ENCODE data around the gene TRAF3.

The TRAF3 gene

DNA sequence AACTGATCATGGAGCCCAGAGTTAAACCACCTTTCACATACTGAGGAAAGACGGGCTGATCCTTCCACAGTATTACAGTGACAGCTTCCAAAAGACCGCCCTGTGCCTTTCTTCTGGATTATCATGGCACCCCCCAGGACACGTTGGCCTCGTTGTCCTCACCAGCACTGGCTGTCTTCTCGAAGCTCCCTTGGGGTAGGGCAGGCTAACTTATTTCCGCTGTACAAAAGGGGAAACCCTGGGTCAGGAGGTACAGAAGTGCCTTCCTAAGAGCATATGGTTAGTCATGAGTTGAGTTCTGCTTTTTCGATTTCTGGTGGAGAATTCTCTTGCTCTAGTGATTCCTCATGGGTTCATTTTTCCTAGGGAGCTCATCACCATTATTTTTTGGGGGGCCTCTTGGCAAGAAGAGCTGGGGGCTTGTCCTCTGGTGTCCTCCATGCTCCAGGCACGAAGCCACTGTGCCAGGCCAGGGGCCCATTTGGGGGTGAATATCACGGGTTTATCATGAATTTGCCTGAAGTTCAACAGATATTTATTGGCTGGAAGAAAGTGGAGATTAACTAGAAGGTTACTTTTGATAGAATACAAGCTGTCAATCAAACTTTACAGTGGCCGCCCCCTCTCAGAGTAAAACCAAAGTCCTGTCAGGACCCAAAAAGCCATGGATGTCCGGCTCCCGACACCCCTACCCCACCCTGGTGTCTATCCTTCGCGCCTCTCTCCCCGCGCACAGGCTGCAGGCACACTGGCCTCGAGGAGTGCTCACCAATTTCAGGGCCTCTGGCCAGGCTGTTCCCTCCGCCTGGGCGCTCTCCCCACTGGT, 8.8 kb upstream of the TRAF3 start:
- H3K36me3 ChIP-seq (ENCODE audit: insufficient read depth, insufficient read length, low read length) = no peaks in the 10 kb centered on the region
- no peak for DNase-seq (ENCODE audit: low read depth, low spot score)
- peaks cover 3% of the 10 kb centered on the region for H3K4me1 ChIP-seq (ENCODE audit: insufficient read depth, insufficient read length)
- H3K27me3 ChIP-seq (ENCODE audit: insufficient read depth, insufficient read length) = no peaks in the 10 kb centered on the region
- H3K9ac ChIP-seq (ENCODE audit: insufficient read length, low read depth) = no peak overlapping the region
- TF ChIP-seq ZNF274 (IDR thresholded peaks at IDR 0.05; ENCODE audit: low read depth, low read length) (no peak), SUZ12 (IDR thresholded peaks at IDR 0.05; ENCODE audit: extremely low read depth, insufficient read depth, insufficient read length) (no peak), YY1 (IDR thresholded peaks at IDR 0.05; ENCODE audit: insufficient read depth, insufficient read length) (no peak)
- H3K4me3 ChIP-seq (ENCODE audit: insufficient read length, low read depth) = no peak overlapping the region
- no peaks in the 10 kb centered on the region for H3K9me3 ChIP-seq (ENCODE audit: insufficient read depth, low read length)

DNA sequence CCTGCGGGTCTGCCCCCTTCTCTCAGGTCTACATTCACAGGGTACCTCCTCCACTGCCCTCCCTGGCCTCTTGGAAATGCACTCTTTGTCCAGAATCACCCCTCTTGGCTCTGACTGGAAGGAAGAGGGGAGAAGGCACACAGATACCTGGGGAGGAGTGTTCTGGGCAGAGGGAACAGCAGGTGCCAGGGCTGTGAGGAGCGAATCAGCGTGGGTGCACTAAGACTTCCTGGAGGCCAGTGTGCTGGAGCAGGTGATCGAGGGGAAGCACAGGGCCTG, 8.3 kb upstream of the TRAF3 start:
- H3K36me3 ChIP-seq (ENCODE audit: insufficient read depth, insufficient read length, low read length) = no peaks in the 10 kb centered on the region
- no peak for DNase-seq (ENCODE audit: low read depth, low spot score)
- H3K4me1 ChIP-seq (ENCODE audit: insufficient read depth, insufficient read length) = peaks cover 3% of the 10 kb centered on the region
- no peak overlapping the region for H3K9ac ChIP-seq (ENCODE audit: insufficient read length, low read depth)
- TF ChIP-seq ZNF274 (IDR thresholded peaks at IDR 0.05; ENCODE audit: low read depth, low read length) (no peak), YY1 (IDR thresholded peaks at IDR 0.05; ENCODE audit: insufficient read depth, insufficient read length) (no peak), SUZ12 (IDR thresholded peaks at IDR 0.05; ENCODE audit: extremely low read depth, insufficient read depth, insufficient read length) (no peak)
- H3K9me3 ChIP-seq (ENCODE audit: insufficient read depth, low read length) = no peaks in the 10 kb centered on the region
- H3K4me3 ChIP-seq (ENCODE audit: insufficient read length, low read depth) = no peak overlapping the region
- H3K27me3 ChIP-seq (ENCODE audit: insufficient read depth, insufficient read length) = no peaks in the 10 kb centered on the region

DNA sequence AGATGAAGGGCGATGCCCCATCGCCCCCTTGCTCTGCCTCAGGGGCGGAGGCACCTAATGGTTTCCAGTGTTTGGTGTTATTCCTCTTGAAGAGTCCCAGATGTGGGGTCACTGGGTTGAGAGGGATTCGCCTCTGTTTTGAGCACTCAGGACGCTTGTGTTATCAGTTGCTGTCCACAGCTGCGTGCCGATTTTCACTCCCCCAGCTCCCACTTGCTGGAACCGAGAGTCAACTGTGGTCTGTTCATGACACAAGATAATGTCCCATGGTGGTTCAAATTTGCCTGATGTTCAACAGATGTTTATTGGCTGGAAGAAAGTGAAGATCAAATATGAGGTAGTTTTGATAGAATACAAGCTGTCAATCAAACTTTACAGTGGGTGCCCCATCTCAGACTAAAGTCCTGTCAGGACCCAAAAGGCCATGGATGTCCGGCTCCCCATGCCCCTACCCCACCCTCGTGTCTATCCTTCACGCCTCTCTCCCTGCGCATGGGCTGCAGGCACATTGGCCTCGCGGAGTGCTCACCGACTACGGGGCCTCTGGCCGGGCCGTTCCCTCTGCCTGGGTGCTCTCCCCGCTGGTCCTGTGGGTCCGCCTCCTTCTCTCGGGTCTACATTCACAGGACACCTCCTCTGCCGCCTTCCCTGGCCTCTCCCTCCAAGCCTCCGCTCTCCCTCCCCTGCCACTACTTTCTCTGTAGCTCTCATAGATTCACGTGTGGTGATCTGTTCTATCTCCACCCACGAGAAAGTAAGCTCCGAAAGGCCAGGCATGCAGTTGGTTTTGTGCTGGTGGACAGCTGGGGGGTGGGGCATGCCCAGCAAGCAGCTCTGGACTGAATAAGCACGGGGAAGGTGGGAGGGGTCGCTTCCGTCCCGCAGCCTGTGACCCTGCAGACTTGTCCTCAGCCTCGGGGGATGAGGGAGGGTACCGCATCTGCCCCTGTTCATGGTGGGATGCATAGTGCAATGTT, 6.8 kb upstream of the TRAF3 start:
- H3K27me3 ChIP-seq (ENCODE audit: insufficient read depth, insufficient read length) = no peaks in the 10 kb centered on the region
- TF ChIP-seq ZNF274 (IDR thresholded peaks at IDR 0.05; ENCODE audit: low read depth, low read length) (no peak), YY1 (IDR thresholded peaks at IDR 0.05; ENCODE audit: insufficient read depth, insufficient read length) (no peak), SUZ12 (IDR thresholded peaks at IDR 0.05; ENCODE audit: extremely low read depth, insufficient read depth, insufficient read length) (no peak)
- H3K9me3 ChIP-seq (ENCODE audit: insufficient read depth, low read length) = no peaks in the 10 kb centered on the region
- no peak overlapping the region for H3K9ac ChIP-seq (ENCODE audit: insufficient read length, low read depth)
- H3K4me1 ChIP-seq (ENCODE audit: insufficient read depth, insufficient read length) = peaks cover 7% of the 10 kb centered on the region
- H3K4me3 ChIP-seq (ENCODE audit: insufficient read length, low read depth) = no peak overlapping the region
- no peaks in the 10 kb centered on the region for H3K36me3 ChIP-seq (ENCODE audit: insufficient read depth, insufficient read length, low read length)
- no peak for DNase-seq (ENCODE audit: low read depth, low spot score)

DNA sequence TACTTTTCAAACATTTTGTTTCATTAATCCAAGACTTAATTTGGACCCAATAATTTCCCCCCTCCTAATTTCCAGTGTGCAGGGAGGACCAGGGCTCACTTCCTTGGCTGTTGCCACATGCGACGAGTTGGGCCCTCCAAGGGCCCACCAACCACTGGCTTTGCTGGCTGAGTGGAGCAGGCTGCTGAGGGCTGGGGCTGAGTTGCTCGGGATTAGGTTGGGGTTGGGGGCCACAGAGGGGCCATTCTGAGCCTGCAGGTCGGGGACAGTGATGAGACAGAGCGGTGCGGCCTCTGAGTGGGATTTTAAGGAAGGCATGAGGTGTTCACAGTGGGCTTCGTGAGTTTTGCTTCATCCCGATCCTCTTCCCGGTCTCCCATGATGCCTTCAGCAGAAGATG, 6.1 kb upstream of the TRAF3 start:
- no peak overlapping the region for H3K9ac ChIP-seq (ENCODE audit: insufficient read length, low read depth)
- TF ChIP-seq SUZ12 (IDR thresholded peaks at IDR 0.05; ENCODE audit: extremely low read depth, insufficient read depth, insufficient read length) = no peak
- TF ChIP-seq YY1 (IDR thresholded peaks at IDR 0.05; ENCODE audit: insufficient read depth, insufficient read length) = no peak
- TF ChIP-seq ZNF274 (IDR thresholded peaks at IDR 0.05; ENCODE audit: low read depth, low read length) = no peak
- no peaks in the 10 kb centered on the region for H3K27me3 ChIP-seq (ENCODE audit: insufficient read depth, insufficient read length)
- H3K4me1 ChIP-seq (ENCODE audit: insufficient read depth, insufficient read length) = peaks cover 7% of the 10 kb centered on the region
- no peak for DNase-seq (ENCODE audit: low read depth, low spot score)
- H3K4me3 ChIP-seq (ENCODE audit: insufficient read length, low read depth) = no peak overlapping the region
- H3K9me3 ChIP-seq (ENCODE audit: insufficient read depth, low read length) = no peaks in the 10 kb centered on the region
- no peaks in the 10 kb centered on the region for H3K36me3 ChIP-seq (ENCODE audit: insufficient read depth, insufficient read length, low read length)

DNA sequence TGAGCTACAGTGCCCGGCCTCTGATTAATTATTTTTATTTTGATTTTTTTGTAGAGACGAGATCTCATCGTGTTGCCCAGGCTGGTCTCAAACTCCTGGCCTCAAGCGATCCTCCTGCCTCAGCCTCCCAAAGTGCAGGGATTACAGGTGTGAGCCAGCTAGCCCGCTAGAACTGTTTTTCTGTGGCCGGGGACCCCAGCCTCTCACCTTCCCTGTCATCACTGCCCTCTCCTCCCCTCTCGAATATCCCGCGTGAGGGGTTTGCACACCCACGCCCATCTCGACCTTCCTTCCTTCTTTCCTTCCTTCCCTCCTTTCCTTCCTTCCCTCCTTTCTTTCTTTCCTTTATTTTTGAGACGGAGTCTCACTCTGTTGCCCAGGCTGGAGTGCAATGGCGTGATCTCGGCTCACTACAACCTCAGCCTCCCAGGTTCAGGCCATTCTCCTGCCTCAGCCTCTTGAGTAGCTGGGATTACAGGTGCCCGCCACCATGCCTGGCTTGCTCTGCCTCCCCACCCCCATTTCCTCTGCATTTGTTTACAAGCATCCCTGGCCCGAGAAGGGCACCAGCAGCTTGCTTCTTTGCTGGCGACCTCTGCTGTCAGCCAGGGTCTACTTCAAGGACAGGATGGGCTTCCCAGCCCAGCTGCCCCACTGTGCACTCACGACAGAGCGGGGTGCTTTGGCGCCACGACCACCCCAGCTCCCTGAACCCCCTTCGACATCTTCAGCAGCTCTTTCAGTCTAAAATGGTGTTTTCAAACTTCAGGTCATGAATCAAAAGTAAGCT, 4.3 kb upstream of the TRAF3 start:
- peaks cover 12% of the 10 kb centered on the region for H3K4me1 ChIP-seq (ENCODE audit: insufficient read depth, insufficient read length)
- TF ChIP-seq ZNF274 (IDR thresholded peaks at IDR 0.05; ENCODE audit: low read depth, low read length) = no peak
- no peak for TF ChIP-seq SUZ12 (IDR thresholded peaks at IDR 0.05; ENCODE audit: extremely low read depth, insufficient read depth, insufficient read length)
- TF ChIP-seq YY1 (IDR thresholded peaks at IDR 0.05; ENCODE audit: insufficient read depth, insufficient read length) = no peak
- H3K4me3 ChIP-seq (ENCODE audit: insufficient read length, low read depth) = no peak overlapping the region
- no peaks in the 10 kb centered on the region for H3K27me3 ChIP-seq (ENCODE audit: insufficient read depth, insufficient read length)
- peak; percentile 38 for DNase-seq (ENCODE audit: low read depth, low spot score)
- no peaks in the 10 kb centered on the region for H3K9me3 ChIP-seq (ENCODE audit: insufficient read depth, low read length)
- no peaks in the 10 kb centered on the region for H3K36me3 ChIP-seq (ENCODE audit: insufficient read depth, insufficient read length, low read length)
- H3K9ac ChIP-seq (ENCODE audit: insufficient read length, low read depth) = no peak overlapping the region

DNA sequence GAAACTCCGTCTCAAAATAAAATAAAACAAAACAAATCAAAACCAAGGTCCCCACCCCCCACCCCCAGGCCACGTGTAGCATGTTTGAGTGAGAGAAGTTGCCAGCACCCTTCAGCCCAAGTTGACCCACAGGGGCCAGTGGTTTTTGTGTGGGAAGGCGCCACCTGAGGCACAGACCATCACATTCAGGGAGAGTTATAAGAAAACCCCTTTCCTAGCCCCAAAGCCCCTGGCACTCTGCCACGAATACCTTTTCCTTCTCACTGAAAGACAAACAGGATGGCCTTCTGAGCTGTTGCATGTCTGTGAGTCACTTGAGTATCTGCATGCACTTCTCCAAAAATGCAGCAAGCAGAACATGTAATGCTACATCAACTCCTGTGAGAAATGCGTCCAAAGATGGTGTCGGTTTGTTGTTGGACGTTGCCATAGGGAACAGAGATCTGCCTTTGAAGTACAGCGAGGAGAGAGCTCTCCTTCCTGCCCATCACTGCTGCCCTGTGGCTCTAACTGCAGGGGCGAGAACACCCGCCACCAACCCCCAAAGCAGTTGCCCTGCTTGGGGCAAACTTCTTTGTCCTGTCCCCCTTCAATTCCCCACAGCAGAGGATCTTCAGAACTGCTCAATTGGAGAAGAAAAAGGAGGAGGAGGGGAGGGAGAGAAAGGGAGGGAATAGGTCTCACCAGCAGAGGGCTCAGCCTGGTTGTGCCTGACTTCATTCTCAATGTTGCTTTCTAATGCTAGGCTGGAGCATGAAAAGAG, 2.7 kb upstream of the TRAF3 start:
- H3K9me3 ChIP-seq (ENCODE audit: insufficient read depth, low read length) = no peaks in the 10 kb centered on the region
- peak; percentile 42 for DNase-seq (ENCODE audit: low read depth, low spot score)
- no peak overlapping the region for H3K4me3 ChIP-seq (ENCODE audit: insufficient read length, low read depth)
- TF ChIP-seq ZNF274 (IDR thresholded peaks at IDR 0.05; ENCODE audit: low read depth, low read length) (no peak), SUZ12 (IDR thresholded peaks at IDR 0.05; ENCODE audit: extremely low read depth, insufficient read depth, insufficient read length) (no peak), YY1 (IDR thresholded peaks at IDR 0.05; ENCODE audit: insufficient read depth, insufficient read length) (no peak)
- H3K4me1 ChIP-seq (ENCODE audit: insufficient read depth, insufficient read length) = peaks cover 12% of the 10 kb centered on the region
- peaks cover 9% of the 10 kb centered on the region for H3K27me3 ChIP-seq (ENCODE audit: insufficient read depth, insufficient read length)
- H3K36me3 ChIP-seq (ENCODE audit: insufficient read depth, insufficient read length, low read length) = no peaks in the 10 kb centered on the region
- no peak overlapping the region for H3K9ac ChIP-seq (ENCODE audit: insufficient read length, low read depth)

All from NT2/D1 (cell line).